Stomach smooth muscle (tissue), 2 donors: ENCODE results near the gene CMTM2.

Source experiments
- H3K27ac ChIP-seq: one replicate; pipeline ENCODE4 v1.7.0; 2013; ENCODE audit warnings: mild to moderate bottlenecking, low read length, inconsistent platforms
- H3K27me3 ChIP-seq, 2 donors: one replicate each; pipeline ENCODE4 v1.7.0; 2013; ENCODE audit warnings: low read length in 2 of 2; ENCODE audit not compliant: insufficient read depth in 2 of 2, control insufficient read depth in 1 of 2
- H3K36me3 ChIP-seq, 2 donors: one replicate each; pipeline ENCODE4 v1.7.0; 2013; ENCODE audit warnings: low read length in 2 of 2; ENCODE audit not compliant: control insufficient read depth in 2 of 2, insufficient read depth in 2 of 2
- H3K4me1 ChIP-seq: one replicate; pipeline ENCODE4 v1.7.0; 2013; ENCODE audit warnings: low read length; ENCODE audit not compliant: control insufficient read depth, insufficient read depth
- H3K4me3 ChIP-seq, 2 donors: one replicate each; pipeline ENCODE4 v1.7.0; 2013; ENCODE audit warnings: low read length in 2 of 2
- H3K9ac ChIP-seq, 2 donors: one replicate each; pipeline ENCODE4 v1.7.0; 2013; ENCODE audit warnings: low read length in 2 of 2, mild to moderate bottlenecking in 1 of 2
- H3K9me3 ChIP-seq, 2 donors: one replicate each; pipeline ENCODE4 v1.7.0; 2013; ENCODE audit warnings: low read length in 2 of 2; ENCODE audit not compliant: control insufficient read depth in 2 of 2
- donor health status: healthy.
- donor health status: Pancreatic carcinoma.

CMTM2 gene

DNA sequence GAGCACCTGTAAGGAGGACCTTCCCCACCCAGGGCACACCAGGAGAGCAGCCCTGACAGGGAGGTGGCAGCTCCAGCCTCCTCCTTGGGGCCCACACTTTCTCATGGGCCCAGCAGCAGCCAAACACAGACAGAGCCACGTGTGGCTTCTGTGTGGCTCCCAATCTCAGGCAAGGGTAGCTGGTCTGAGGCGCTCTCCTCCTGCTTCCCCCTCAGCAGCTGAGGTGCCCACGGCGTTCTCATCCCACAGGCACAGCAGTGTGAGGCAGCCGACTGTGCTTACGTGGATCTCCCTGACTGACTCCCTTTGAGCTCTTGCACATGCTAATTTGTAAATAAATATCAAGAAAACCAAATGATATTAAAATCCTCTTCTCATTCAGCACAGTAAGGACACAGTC, 56.1 kb downstream of the CMTM2 start:
- peaks cover 0 to 2% of the 10 kb centered on the region in 2 donors for H3K36me3 ChIP-seq
- H3K27ac ChIP-seq: no peak overlapping the region
- H3K9me3 ChIP-seq: no peaks in the 10 kb centered on the region
- no peaks in the 10 kb centered on the region for H3K27me3 ChIP-seq
- H3K4me1 ChIP-seq: no peaks in the 10 kb centered on the region
- no peak overlapping the region for H3K9ac ChIP-seq
- H3K4me3 ChIP-seq: no peak overlapping the region

DNA sequence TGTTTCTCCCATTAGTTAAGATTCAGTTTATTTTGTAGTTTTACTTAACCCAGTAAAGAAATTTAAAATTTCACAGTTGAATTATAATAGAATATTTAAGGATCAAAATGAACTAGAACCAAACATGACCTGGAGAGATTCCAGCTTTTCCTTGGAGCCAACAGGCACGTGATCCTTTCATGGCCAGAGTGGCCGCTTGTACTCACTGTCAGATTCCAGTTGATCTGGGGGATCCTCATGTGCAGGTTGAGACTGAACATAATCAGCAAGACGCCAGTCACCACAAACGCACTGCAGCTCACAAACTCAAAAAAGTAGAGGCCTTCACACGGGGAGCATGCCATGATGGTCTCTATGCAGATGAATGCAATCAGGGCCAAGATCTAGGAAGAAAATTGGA, 56.9 kb downstream of the CMTM2 start:
- Histone ChIP-seq H3K27ac (no peak overlapping the region), H3K9ac (no peak overlapping the region), H3K4me1 (no peaks in the 10 kb centered on the region), H3K36me3 (peaks cover 0 to 2% of the 10 kb centered on the region in 2 donors), H3K9me3 (no peaks in the 10 kb centered on the region), H3K27me3 (no peaks in the 10 kb centered on the region), H3K4me3 (no peak overlapping the region)

DNA sequence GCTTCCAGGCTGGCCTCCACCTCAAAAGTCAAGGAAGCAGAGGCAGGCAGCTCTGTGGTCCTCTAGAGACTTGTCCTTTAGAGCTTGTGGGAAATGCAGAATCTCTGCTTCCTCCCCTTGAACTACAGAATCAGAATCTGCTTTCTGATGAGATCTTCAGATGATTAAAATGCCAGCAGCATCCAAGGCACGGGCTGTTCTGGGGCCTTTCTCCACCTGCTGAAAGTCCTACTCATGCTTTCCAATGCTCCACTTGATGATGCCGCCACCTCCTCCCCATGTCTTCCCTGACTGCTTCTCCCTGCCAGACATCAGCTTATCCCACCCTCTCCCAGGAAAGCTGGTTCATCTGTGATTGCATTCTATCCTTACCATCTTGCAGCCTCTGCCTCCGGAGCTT, 58.5 kb downstream of the CMTM2 start:
- Histone ChIP-seq H3K27me3 (no peaks in the 10 kb centered on the region), H3K9me3 (no peaks in the 10 kb centered on the region), H3K4me1 (no peaks in the 10 kb centered on the region), H3K9ac (no peak overlapping the region), H3K27ac (no peak overlapping the region), H3K4me3 (no peak overlapping the region), H3K36me3 (peaks cover 0 to 2% of the 10 kb centered on the region in 2 donors)
